ENCODE results near the gene GJA9. TPM values are rescaled to one million over a fixed set of nuclear protein-coding genes. Genes with fewer than 3 reads are reported as not detected.
"Not testable (repeated sequence)": the region's sequence is repeated elsewhere in the genome, so short reads cannot be mapped to it uniquely, and the experiment has no call there.

The GJA9 gene
- total RNA-seq, 1 donor from 2014 or later, result 0.26 TPM

DNA sequence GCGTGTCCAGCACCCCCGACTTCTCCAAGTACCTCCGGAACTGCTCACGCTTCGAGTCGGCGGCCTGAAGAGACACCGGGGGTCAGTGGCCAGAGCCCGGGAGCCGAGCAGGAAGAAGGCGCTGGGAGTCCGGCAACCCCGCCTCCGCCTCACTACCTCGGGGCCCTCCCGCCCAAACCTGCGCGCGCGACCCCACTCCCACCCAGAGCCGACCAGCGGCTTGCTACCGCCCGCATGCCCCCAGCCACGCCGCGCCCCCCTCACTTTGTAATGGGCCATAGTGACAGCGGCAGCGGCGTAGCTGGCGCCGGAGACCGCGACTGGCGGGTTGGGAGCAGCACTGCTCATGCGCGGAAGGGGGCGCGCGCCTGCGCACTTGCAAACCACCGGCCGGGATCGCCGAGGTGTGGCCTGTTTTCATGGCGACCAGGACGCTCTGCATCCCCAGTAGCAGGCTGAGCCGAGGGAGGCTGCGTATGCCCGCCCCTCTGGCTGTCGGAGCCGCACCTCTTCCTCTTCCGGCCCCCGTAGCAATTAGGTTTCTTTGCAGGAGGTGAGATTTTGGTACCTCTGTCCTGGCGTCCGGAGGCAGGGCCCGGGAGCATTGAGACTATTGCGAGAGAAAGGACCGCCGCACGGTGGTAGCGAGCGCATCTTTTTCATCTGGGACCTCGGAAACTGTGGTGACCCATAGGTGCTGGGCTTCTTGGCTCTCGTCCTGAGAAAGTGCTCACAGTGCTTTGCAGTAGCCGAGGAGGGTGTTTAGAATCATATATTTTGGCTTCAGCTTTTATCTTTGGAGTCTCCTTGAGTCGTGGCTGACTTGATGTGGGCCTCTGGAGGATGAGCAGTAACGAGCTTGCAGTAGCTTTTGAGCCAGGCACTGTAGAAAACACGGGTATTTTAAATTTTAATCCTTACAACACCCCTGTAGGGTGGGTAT lies 8.1 kb downstream of the GJA9 start, which contains the start of gene MYCBP:
TSS of gene MYCBP (minus strand) at position 322 of the 943 bp plus-strand sequence. CDS start at position 279, 43 bp downstream.
- peak; percentile 97 for DNase-seq (ENCODE audit: low spot score)

DNA sequence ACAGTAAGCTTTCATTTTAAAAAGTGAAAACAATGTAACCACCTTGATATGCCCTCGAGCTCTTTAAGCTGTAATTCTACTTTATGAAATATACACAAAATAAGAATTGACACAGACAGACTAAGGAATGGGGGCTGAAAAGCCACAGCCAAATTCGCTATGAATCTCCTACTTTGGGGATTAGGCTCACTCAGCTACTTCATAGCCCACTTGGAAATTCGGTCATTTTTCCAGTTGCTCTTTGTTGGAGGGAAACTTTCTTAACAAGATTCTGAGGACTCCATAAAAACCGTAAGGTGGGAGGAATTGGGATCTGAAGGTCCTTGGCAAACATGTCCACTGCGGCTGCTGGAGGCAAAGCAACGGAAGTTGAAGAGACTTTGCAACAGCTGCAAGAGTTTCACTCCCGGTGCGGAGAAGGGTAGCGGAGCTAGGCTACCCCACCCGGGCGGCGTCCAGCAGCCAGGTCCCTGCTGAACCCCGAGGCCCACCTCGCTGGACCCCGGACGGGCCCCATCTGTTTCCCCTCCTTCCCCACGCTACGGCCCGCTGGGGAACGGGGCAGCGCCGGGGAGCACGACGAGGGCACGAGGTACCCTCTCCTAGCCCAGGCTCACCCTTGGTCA lies 8.9 kb downstream of the GJA9 start:
- no peak for DNase-seq (ENCODE audit: low spot score)

DNA sequence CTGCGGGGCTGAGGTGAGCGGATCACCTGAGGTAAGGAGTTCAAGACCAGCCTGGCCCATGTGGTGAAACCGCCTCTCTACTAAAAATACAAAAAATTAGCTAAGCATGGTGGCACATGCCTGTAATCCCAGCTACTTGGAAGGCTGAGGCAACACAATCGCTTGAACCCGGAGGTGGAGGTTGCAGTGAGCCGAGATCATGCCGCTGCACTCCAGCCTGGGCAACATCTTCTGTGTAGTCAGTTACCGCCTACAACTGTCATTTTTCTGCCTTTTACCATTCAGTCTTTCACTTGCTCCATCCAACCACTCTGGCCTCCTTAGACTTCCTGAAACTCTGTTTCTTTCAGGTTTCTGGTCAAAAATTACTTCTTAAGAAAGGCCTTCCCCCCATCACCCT lies 10.4 kb downstream of the GJA9 start:
- DNase-seq (ENCODE audit: low spot score), result no peak

DNA sequence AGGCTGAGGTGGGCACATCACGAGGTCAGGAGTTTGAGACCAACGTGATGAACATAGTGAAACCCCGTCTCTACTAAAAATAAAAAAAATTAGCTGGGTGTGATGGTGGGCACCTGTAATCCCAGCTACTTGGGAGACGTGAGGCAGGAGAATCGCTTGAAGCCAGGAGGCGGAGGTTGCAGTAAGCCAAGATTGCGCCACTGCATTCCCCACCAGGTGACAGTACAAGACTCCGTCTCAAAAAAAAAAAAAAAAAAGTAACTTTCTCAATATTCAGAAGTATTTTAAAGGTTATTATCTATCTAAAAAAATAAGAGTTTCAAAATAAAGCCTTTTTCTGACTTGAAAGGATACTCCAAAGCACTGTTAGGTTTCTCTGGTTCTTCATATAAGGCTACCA lies 14.2 kb downstream of the GJA9 start:
- DNase-seq (ENCODE audit: low spot score), result no peak

DNA sequence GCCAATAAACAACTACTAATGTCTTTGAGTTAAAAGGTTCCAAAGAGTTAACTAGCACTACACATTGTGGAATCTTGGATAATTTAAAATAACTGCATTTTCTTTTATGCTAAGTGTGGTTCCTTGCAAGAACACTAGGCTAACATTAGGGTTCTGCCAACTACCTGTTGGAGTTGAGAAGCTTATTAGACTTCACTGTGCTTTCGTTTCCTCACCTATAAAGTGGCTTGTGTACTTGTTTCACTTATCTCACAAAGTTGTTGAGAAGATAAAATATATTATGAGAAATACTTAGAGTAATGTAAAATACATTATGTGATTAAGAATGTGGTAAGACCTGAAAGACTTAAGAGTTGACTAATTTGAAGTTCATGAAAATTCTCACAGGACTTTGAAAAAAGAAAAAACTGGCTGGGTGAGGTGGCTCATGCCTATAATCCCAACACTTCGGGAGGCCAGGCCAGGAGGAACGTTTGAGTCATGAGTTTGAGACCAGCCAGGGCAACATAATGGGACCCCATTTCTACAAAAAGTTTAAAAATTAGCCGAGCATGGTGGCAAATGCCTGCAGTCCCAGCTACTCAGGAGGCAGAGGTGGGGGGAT lies 16.2 kb downstream of the GJA9 start:
- DNase-seq (ENCODE audit: low spot score), result no peak

DNA sequence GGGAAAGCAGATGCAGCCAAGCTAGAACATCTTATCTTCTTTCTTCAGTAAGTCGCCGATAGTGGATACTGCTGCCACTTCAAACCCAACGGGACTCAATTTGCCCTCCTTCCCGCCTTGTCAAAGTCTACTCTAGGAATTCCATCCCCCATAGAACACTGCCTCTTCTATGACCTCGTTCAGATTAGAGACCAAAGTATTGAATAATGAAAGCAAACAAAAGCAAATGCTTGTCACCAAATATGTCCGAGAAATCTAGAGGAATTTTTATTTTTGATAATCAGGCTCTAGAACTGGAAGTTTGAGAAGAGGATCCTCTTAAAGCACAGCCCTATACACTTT lies 21.0 kb downstream of the GJA9 start:
- DNase-seq (ENCODE audit: low spot score), result no peak

DNA sequence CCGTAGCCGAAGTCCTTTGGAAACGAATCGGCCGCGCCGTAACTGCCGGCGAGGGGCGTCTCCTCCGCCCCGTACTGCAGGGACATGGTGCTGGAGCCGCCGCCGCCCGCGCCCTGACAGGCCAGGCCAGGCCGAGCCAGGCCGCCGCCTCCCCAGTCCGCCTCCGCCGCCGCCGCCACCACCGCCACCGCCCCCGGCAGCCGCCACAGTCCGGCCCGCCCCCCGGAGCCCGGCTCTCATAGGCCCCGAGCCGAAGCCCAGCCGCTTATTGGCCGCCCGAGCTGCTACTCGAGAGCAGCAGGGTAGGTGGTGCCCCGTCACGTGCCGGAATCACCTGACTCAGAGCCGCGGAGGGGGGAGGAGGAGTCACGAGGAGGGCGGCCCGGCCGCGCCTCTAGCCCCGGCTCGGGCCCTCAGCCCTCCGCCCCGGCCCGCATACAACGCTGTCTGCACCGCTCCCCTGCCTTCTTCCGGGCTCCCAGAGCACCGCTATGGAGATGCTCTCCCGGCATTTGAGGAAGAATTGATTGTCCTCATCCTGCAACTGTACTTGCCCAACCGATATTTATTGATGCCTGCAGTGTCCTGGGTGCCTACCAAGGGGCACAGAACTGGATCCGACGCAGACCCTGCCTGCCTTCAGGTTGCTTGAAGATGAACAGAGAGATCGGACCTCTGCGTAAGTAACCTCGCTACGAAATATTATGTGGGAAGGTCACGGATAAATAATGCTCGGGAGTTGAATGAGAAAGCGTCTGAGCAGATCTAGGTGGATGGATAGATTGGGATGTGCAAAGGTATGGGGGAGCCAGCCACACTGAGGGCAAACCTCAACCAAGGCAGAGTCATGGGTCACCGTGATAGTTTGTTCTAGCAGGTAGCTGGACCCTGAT lies 21.6 kb downstream of the GJA9 start, which contains the start of gene RRAGC:
TSS of gene RRAGC (minus strand) at position 212 of the 893 bp plus-strand sequence. CDS start at position 86, 126 bp downstream.
- DNase-seq (ENCODE audit: low spot score), result peak; percentile 100

DNA sequence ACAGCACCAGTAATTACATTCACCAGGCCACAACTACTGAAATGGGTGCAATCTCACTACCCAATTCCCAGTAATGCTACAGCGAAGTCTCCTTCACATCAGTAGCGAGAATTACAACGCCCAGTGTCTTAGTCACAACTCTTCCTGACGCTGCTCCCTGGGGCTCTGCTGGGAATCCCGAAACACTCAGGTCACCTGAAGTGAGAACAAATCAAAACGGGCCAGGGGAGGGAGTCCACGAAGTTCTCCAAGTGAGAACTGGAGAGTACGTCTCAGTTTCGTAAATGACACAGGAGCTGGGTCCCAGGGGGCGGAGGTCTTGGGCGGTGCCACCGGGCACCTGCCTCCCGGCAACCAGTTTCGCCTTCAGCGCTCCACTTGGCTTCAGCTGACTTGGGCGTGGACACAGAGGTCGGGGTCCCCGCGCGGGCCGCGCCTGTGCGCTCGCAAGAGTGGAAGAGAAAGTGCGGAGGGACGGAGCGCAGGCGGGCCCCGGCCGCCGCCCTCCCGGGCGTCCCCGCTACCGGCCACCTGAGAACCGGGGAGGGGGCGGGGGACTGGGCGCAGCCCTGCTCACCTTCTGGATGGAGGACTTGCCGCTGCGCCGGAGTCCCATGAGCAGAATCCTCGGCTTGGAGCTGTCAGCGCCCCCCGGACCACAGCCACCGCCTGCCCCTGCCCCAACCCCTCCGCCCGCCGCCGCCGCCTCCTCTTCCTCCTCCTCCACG lies 22.4 kb downstream of the GJA9 start:
- DNase-seq (ENCODE audit: low spot score), result peak; percentile 52

DNA sequence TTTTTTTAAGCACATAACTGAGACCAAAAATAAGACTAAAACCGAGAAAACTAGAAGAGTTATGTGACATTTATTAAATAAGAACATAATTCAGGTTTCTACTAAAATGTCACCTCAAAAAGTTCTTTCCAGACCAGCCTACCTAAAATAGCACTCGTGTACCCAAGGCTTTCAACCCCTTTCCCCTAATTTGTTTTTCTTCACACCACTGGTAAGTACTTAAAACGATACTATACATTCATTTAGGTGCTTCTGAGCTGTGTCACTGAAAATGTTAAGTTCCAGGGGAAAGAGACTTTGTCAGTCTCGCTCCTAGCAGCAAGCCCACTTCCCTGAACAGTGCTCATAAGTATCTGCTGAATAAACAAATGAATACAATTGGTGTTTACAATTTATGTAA lies 28.6 kb downstream of the GJA9 start:
- DNase-seq (ENCODE audit: low spot score), result no peak

DNA sequence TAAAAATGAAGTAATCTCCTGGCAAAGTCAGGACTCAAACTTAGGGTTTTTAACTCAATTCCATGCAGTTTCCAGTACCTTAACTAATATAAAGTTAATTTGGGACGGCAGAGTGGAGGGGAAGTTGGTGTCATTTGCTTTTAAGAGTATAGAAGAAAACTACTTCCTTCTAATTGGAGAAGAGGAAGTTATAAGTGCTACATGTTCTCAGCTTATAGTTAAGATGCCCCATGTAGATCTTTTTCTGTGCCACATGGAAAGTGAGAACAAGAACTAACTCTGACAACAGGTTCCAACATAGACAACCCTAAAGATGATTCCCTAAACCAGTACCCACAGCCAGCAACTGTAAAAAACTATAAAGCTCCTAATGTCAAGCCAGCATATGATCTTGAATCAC lies 33.3 kb downstream of the GJA9 start:
- no peak for DNase-seq (ENCODE audit: low spot score)

DNA sequence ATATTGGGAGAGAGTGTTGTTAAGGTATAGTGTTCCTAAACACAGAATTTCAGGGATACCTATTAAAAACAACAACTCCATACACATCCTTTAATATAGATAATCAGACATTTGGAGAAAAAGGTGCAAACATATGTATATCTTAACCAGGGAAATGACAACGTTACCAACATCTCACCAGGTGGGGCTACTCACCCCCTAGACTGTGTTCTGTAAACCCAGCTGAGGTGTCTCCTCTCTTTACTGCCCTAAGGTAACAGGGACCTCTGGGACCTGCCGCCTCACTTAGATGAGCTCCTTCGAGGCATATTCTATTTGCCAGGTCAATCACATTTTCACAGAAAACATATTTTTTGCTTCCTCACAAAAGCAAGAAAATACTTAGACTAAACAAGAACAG lies 35.2 kb downstream of the GJA9 start:
- DNase-seq (ENCODE audit: low spot score), result no peak

DNA sequence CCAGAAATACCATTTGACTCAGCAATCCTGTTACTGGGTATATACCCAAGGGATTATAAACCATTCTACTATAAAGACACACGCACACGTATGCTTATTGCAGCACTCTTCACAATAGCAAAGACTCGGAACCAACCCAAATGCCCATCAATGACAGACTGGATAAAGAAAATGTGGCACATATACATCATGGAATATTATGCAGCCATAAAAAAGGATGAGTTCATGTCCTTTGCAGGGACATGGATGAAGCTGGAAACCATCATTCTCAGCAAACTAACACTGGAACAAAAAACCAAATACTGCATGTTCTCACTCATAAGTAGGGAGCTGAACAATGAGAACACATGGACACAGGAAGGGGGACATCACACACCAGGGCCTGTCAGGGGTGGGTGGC lies 36.3 kb downstream of the GJA9 start:
- DNase-seq (ENCODE audit: low spot score), result not testable (repeated sequence)

DNA sequence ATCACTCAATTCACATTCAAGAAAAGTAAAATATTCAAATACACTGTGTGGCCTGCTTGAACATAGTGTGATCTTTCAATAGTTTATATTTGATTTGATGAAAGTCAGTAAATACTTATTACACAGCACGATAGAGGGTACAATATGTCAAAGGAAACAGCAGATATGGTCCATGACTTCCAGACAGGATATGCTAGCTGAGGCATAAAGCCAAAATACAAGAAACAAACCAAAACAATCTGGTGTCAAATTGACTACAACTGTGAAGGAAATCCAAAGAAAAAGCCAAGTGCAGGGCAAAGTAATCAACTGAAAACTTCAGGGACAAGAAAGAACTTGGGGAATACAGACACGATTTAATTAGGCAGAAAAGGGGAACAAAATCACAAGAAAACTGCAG lies 41.1 kb downstream of the GJA9 start:
- no peak for DNase-seq (ENCODE audit: low spot score)

DNA sequence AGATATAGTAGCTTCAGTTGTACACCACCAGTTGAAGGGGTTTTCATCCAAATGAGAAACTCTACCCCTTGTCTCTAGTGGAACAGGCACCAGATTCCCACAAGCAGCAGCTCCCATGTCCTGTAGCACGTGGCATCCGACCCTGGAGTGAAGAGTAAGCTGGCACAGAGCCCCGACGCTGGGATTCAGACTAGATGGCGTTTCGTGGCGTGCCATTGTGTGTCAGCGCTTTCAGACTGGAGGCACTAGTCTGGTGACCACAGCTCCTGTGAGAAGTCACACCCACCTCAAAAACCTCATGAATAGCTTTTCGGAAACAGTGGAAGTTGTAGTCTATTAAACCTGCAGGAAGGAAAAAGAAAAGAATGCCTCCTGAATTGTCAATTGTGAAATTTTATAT lies 42.0 kb downstream of the GJA9 start:
- DNase-seq (ENCODE audit: low spot score), result no peak

DNA sequence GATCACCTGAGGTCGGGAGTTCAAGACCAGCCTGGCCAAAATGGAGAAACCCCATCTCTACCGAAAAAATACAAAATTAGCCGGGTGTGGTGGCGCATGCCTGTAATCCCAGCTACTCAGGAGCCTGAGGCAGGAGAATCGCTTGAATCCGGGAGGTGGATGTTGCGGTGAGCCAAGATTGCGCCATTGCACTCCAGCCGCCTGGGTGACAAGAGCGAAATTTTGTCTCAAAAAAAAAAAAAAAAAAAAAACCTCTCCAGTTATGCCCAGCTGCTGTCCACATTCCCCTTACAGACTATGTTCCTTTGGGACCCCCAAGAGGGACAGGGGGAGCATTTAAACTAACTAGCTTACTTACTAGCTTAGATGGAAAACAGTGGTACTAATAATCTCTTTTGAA lies 45.1 kb downstream of the GJA9 start:
- not testable (repeated sequence) for DNase-seq (ENCODE audit: low spot score)

DNA sequence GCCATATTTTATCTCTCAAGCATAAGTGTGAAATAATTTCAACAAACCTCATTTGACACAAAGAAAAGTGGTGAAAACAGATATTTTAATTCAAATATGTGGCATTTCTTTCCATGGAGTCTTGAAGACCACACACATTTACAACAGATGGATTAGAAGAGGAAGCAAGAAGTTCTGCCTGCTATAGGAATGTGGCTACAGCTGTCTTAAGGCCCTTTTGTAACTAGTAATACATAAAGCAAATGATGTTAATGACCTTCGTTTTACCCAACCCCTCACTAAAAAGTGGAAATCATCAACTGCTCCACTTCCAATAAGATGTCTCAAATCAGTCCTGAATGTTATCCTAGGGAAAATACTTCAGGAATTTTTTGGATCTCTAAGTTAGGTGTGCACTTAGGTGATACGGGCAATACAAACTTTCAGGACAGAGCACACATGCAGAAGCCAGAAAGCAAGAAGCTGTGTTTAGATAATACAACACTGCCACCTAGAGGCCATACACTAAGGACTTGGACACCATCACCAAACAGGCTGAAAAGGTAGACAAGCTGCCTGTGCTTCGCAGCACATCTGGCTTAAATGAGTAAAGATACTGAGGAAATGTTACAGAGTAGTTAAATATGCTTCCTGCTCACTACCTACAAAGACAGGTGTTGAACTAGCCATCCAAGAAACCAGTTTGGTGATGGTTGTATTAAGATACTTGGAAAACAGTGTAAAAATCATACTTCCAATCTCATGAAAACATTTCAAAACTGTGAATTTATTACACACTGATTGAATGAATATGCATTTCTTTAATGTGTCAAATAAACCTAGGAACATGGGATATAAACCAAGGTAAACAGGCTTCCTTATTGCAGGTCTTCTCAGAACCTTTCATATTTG lies 46.2 kb downstream of the GJA9 start:
- peak; percentile 67 for DNase-seq (ENCODE audit: low spot score)

DNA sequence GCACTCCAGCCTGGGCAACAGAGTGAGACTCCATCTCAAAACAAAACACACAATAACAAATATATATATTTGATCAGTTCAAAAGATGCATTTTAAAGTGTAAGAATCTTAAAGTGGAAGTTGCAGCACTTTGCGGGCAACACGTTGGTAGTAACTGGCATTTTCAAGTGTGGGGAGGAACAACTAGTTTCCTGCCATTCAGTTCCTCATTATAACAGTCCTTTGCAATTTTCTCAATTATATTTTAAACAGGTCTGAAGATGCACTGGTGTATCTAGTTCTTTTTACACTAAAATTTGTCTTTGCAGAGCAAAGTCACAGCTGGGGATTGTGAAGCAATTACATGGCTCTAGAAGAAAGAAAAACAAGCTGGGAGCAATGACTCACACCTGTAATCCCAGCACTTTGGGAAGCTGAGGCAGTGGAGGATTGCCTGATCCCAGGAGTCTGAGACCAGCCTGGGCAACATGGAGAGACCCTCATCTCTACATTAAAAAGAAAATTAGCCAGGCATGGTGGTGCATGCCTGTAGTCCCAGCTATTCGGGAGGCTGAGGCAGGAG lies 47.1 kb downstream of the GJA9 start:
- DNase-seq (ENCODE audit: low spot score), result no peak

DNA sequence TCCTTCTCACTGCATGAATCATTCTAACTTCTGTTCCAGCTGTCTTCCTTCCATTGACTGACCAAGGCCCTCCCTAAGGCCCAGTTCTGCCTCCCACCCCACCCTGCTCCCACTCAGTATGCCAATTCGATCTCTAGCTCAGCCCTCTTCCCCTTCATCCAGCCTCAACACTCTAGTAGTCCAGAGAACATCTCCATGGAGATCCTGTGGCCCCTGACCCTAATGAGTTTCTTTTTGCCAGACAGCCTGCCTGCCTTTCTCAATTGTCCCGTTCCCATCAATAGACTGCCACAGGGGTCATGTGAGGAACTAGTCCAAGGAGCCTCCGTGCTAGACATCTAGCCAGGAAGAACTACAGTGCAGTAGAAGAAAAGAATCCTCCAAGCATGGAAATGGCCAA lies 48.2 kb downstream of the GJA9 start:
- no peak for DNase-seq (ENCODE audit: low spot score)

DNA sequence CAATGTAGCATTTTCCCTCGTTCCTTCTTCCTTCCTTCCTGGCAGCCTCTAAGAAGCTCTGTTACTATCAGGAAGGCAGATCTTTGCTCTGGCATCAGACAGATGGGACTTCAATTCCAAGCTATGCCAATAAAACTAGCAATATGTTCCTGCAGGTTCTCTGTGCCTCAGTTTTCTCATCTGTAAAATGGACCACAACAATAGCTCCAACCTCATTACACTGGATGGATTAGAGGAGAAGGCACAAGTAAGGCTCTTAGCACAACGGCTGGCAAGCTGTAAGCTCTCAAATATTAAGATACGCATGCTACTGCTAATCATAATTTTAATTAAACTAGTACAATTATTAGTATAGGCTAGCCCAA lies 49.0 kb downstream of the GJA9 start:
- DNase-seq (ENCODE audit: low spot score), result no peak

Data from mucosa of gallbladder (tissue), 1 donor.